Fibroblast of lung (primary cell): ENCODE measurements around the gene FHAD1. TPM values are rescaled to one million over a fixed set of nuclear protein-coding genes. Genes with fewer than 3 reads are reported as not detected.

Experiments
- DNase-seq, 2 donors: peaks; one replicate each; pipeline versions ENCODE4 v3.0.0 to v3.0.0-alpha.2; 2010; ENCODE audit warnings: low read depth in 2 of 2
- H2AFZ ChIP-seq: 2 replicates; pipeline ENCODE4 v1.5.1; 2012; ENCODE audit warnings: low read length, control low read depth, inconsistent platforms
- H3K27ac ChIP-seq: 2 replicates; pipeline ENCODE4 v1.5.1; 2011; ENCODE audit warnings: low read length, control low read depth; ENCODE audit not compliant: insufficient read depth
- H3K27me3 ChIP-seq: 2 replicates; pipeline ENCODE4 v1.5.1; 2011; ENCODE audit warnings: mild to moderate bottlenecking, low read length; ENCODE audit not compliant: control insufficient read depth, insufficient read depth
- H3K36me3 ChIP-seq: 2 replicates; pipeline ENCODE4 v1.5.1; 2011; ENCODE audit warnings: low read length; ENCODE audit not compliant: control insufficient read depth, insufficient read depth
- H3K4me1 ChIP-seq: 2 replicates; pipeline ENCODE4 v1.5.1; 2011; ENCODE audit warnings: low read length; ENCODE audit not compliant: control insufficient read depth, insufficient read depth; ENCODE audit errors: extremely low read depth
- H3K4me2 ChIP-seq: 2 replicates; pipeline ENCODE4 v1.5.1; 2011; ENCODE audit warnings: low read length, control low read depth; ENCODE audit not compliant: insufficient read depth; ENCODE audit errors: extremely low read depth
- H3K4me3 ChIP-seq, 4 experiments: fragments of 200-600 bp in 1 of 4; sonication (generic) in 1 of 4; replicated peaks in 1 of 4; 2 replicates each; pipeline ENCODE4 v1.5.1; 2011 to 2016; ENCODE audit warnings: low read length in 4 of 4, low read depth in 3 of 4, mild to moderate bottlenecking in 3 of 4, control low read depth in 2 of 4, inconsistent platforms in 1 of 4, mixed read lengths in 1 of 4; ENCODE audit not compliant: insufficient read depth in 1 of 4; ENCODE audit errors: control extremely low read depth in 1 of 4
- H3K79me2 ChIP-seq: 2 replicates; pipeline ENCODE4 v1.5.1; 2012; ENCODE audit warnings: mild to moderate bottlenecking, low read length, inconsistent platforms; ENCODE audit not compliant: control insufficient read depth, insufficient read depth
- H3K9ac ChIP-seq: 2 replicates; pipeline ENCODE4 v1.5.1; 2011; ENCODE audit warnings: mild to moderate bottlenecking, low read length, control low read depth; ENCODE audit not compliant: insufficient read depth
- H3K9me3 ChIP-seq: 2 replicates; pipeline ENCODE4 v1.5.1; 2012; ENCODE audit warnings: low read depth, low read length; ENCODE audit not compliant: control insufficient read depth, insufficient read depth
- H4K20me1 ChIP-seq: 2 replicates; pipeline ENCODE4 v1.5.1; 2011; ENCODE audit warnings: low read length; ENCODE audit not compliant: control insufficient read depth, insufficient read depth; ENCODE audit errors: extremely low read depth
- CTCF ChIP-seq, 2 donors: IDR thresholded peaks in 1 of 2; conservative IDR thresholded peaks in 1 of 2; 1 replicate in 1 of 2; 2 replicates in 1 of 2; pipeline ENCODE4 v1.5.1; 2011 to 2012; ENCODE audit warnings: low read length in 2 of 2, control low read depth in 1 of 2, inconsistent platforms in 1 of 2, low read depth in 1 of 2, mild to moderate bottlenecking in 1 of 2
- EZH2 ChIP-seq: IDR thresholded peaks from 2 replicates; pipeline ENCODE4 v1.5.1; 2012; ENCODE audit warnings: low read length, control low read depth, mild to moderate bottlenecking; ENCODE audit errors: missing control alignments
- polyA plus RNA-seq, 2 donors: library from polyadenylated mRNA; depleted of rRNA in 1 of 2; stranded (reverse) in 1 of 2; unstranded in 1 of 2; fragments of >200 nt; gene quantifications; 2 replicates each; pipeline ENCODE4 v1.2.1, GENCODE V29; 2011 to 2012; ENCODE audit warnings: missing spikeins in 1 of 2
- total RNA-seq: library from RNA; depleted of rRNA; stranded (reverse); fragments of >200 nt; gene quantifications from 2 replicates; pipeline ENCODE4 v1.2.1, GENCODE V29; 2014

Gene FHAD1
- total and polyA plus RNA-seq, 2 donors (not counting 1 experiment from before 2014, with no cell fraction given) = 0.09 to 0.66 TPM

- DNase-seq = no peak
- Histone ChIP-seq H3K79me2 (no peaks in the 10 kb centered on the region), H3K4me1 (peaks cover 9% of the 10 kb centered on the region), H3K27me3 (no peaks in the 10 kb centered on the region), H3K9ac (no peak overlapping the region), H3K4me3 (no peak overlapping the region), H3K36me3 (no peaks in the 10 kb centered on the region), H3K27ac (no peak overlapping the region), H2AFZ (no peak overlapping the region), H4K20me1 (no peaks in the 10 kb centered on the region), H3K4me2 (no peak overlapping the region), H3K9me3 (no peaks in the 10 kb centered on the region)
- TF ChIP-seq CTCF (conservative IDR thresholded peaks at IDR 0.05 in 1 of 2, IDR thresholded peaks at IDR 0.05 in 1 of 2; ENCODE audit: low read depth in 1 of 2, low read length in 2 of 2) (no peak), EZH2 (no peak)
Observed at GRCh38 chr1:15259622-15260007, 12.6 kb downstream of the FHAD1 start.

- Histone ChIP-seq H3K36me3 (no peaks in the 10 kb centered on the region), H3K4me3 (no peak overlapping the region), H3K4me1 (peaks cover 9% of the 10 kb centered on the region), H4K20me1 (no peaks in the 10 kb centered on the region), H2AFZ (no peak overlapping the region), H3K79me2 (no peaks in the 10 kb centered on the region), H3K9ac (no peak overlapping the region), H3K27me3 (no peaks in the 10 kb centered on the region), H3K4me2 (no peak overlapping the region), H3K9me3 (no peaks in the 10 kb centered on the region), H3K27ac (no peak overlapping the region)
- TF ChIP-seq CTCF (conservative IDR thresholded peaks at IDR 0.05 in 1 of 2, IDR thresholded peaks at IDR 0.05 in 1 of 2; ENCODE audit: low read depth in 1 of 2, low read length in 2 of 2) = no peak
- no peak for TF ChIP-seq EZH2
- peak; percentile 36 to 73 for DNase-seq
Observed at GRCh38 chr1:15260418-15261154, 13.6 kb downstream of the FHAD1 start.

- Histone ChIP-seq H2AFZ (peak overlapping the region; percentile 62), H3K27me3 (no peaks in the 10 kb centered on the region), H3K4me2 (no peak overlapping the region), H3K27ac (no peak overlapping the region), H3K4me1 (peaks cover 9% of the 10 kb centered on the region), H3K9ac (no peak overlapping the region), H3K4me3 (no peak overlapping the region), H3K79me2 (no peaks in the 10 kb centered on the region), H4K20me1 (no peaks in the 10 kb centered on the region), H3K9me3 (no peaks in the 10 kb centered on the region), H3K36me3 (no peaks in the 10 kb centered on the region)
- TF ChIP-seq EZH2 (no peak), CTCF (conservative IDR thresholded peaks at IDR 0.05 in 1 of 2, IDR thresholded peaks at IDR 0.05 in 1 of 2; ENCODE audit: low read depth in 1 of 2, low read length in 2 of 2) (no peak)
- no peak for DNase-seq
Observed at GRCh38 chr1:15261155-15262002, 14.4 kb downstream of the FHAD1 start.
